CD1c-positive myeloid dendritic cell (primary cell): ENCODE results near the gene COL12A1.
"Not testable (repeated sequence)": the region's sequence is repeated elsewhere in the genome, so short reads cannot be mapped to it uniquely, and the experiment has no call there.

ENCODE experiments used
- DNase-seq: peaks from one replicate; pipeline ENCODE4 v3.0.0-alpha.2; 2016; ENCODE audit errors: extremely low spot score

The COL12A1 gene

DNA sequence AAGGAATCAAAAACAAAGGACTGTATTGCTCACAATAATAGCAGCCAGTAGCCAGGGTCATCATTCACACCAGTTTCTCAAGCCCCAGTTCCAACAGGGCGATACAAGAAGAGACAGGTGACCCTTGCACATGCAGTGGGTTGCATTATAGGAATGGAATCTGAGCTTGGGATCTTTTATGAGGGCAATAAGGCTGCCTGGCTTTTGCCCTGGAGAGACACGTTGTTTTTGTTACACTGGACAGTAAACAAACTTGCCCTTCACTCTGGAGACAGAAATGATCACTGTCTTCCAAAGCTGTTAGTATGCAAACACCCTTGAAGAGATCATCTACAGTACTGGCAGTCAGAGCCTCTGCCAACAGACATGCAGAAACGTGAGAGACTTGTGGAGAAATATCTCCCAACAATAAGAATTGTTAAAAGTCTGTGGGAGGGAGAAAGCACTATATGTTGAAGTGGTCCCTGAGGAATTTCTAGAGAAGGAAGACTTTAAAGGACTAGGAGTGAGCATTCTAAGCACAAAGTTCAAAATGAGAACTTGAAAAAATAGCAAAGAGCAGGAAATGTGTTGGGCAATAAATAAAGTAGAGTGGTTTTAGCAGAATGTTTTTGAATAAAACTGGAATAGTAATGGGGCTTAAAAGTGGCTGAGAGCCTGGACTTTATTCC, 6.2 kb upstream of the COL12A1 start:
- DNase-seq: no peak

DNA sequence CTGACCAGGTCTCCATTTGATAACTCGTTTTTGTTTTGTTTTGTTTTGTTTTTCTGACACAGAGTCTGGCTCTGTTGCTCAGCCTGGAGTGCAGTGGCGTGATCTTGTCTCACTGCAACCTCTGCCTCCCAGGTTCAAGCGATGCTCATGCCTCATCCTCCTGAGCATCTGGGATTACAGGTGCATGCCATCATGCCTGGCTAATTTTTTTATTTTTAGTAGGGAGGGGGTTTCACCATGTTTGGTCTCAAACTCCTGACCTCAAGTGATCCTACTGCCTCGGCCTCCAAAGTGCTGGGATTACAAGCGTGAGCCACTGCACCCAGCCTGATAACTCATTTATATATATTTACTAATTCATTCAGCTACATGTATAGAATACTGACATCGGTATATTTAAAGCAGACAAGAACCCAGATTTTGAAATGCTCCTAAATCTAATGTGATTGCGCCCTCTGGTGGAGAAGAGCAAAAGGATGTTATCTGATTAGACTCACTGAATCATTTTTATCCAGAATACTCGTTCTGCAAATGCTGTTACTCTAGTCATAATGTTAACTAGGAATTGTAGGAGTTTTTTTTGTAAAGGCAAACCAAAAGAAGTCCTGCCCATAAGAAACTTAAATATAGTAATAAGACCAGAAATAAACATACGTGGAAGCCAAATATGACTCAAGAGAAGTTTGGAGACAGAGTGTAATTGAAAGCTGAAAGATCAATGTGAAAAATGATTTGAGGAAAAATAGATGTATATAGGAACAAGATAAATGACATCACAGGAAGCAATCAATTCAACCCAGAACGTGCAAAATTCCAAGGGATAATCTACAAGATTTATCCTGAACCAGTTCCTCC, 5.3 kb upstream of the COL12A1 start:
- DNase-seq: peak; percentile 78

DNA sequence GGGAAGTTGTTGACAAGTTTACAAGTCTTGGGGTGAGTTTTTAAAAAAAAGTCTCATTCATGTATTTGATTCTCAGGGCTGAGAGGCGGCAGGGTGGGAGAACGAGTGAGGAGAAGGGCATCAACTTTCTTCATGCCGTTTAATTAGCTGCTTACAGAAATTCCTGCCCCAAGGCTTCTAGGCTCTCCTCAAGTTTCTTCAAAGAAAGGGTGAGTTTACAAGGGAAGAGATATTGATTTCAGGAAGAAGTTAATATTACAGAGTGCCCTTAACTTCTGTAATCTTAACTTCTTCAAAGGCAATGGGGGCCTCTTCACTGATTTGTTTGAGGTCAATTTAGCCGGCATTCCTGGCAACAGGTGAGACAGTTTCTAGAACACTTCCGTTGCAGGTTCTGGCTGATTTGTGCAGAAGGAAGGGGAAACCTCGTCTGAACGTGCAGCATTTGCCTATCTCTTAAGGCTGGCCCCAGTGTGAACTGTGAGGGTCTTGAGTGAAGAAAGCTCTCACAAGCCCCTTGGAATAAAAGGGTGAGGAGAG, 3.4 kb upstream of the COL12A1 start:
- DNase-seq: no peak

DNA sequence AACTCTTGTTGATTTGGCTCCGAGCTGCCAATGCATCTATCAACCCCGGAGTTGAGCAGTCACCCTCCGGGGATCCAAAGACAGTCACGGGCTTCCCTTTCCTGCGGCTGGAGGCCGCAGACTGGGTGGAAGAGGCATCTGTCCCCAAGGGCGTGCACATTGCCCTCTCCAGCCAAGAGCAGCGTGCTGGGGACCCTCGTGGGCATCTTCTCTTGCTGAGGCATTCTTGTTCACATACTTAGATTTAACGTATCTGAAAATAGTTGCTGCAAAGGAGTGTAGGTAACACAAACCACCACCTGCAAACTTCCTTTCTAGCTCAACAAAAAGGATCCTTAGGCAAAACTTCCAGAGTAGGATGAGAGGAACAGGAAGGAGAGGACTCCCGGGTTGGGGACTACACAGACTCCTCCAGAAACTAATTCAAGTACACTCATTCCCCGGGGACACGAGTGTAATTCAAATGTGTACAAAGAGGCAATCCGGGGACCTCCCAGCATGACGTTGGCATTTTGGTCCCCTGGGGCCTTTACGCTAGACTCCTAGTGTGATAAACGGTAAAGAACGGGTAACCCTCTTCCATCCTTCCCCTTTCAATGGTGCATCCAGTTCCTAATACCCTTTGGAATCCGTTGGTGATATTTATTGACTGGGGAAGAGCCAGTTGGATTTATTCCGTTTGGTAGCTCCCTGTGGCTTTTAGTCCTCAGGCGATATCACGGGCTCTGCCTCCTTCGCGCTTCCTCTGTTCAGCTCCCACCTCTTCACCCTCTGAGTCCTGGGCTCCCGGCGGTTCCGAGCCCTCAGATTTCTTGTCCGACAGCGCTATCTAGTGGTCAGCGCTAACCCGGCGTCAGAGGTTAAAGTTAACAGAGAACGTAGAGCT, 2.7 kb upstream of the COL12A1 start:
- DNase-seq: peak; percentile 91

DNA sequence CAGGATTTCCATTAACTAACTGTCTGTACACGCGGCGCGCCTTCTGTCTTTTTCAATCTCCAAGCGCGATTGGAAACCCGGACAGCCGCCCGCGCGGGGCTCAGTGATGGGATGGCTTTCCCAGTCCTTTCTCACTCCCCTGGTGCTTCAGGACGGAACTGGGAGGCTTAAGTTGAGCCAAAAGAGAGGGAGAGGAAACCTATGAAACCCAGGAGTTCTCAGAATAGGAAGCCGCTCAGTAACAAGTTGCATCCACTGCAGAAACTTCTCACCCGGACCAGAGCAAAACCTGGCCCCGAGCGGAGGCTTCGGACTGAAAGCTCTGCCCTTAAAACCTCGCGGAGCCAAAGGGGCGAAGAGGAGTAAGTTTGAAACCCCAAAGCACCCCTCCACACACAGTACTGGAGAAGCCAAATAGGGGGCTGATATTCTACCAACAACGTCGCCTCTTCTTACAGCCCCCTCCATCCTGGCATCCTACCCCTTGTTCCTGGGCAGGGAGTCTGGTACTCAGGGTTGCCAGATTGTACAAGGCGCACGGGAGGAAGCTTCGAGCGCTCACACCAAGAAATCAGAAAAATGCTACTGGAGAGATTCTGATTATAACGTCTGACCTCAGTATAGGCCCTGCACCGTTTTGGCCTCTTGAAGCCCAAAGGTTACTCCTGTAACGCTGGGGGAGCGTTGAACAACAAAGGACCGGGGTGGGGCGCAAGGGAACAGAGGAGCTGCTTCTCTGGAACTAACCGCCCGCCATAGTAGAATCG, 906 bp upstream of the COL12A1 start:
- peak; percentile 3 for DNase-seq

DNA sequence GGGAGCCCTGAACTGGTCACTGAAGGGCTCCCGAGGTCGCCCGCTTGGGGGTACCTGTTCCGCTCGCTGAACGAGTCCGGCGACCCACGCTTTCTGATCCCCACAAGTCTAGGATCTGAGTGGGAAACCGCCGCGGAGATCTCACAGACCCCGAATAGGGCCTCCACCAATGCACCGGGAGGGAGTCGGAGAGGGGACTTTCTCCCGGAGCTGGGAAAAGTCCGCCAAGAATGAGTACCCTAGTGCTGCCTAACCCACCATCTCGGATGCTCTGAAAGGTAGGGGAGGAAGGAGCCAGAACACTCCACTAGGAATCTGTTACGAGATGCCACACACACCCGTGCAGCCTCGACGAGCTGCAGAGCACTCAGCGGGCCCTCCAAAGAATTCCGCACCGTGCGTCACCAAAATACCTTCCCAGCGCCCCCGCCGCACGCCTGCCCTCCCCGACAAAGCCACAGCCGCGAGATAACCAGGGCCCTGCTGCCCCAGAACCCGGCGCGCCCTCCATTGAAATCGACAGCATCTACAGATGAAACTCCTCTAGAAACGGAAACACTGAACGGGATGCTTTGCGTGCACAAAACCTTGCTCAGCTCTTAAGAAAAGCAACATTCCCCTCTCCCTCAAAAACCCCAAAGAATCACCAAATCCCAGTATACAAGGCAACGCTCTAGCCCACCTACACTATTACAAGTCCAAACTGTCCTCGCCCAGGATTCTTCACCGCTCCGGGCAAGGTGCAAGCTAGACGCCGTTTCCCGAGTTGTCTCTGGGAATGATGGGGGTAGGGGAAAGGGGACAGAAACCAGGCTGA, 686 bp downstream of the COL12A1 start:
- no peak for DNase-seq

DNA sequence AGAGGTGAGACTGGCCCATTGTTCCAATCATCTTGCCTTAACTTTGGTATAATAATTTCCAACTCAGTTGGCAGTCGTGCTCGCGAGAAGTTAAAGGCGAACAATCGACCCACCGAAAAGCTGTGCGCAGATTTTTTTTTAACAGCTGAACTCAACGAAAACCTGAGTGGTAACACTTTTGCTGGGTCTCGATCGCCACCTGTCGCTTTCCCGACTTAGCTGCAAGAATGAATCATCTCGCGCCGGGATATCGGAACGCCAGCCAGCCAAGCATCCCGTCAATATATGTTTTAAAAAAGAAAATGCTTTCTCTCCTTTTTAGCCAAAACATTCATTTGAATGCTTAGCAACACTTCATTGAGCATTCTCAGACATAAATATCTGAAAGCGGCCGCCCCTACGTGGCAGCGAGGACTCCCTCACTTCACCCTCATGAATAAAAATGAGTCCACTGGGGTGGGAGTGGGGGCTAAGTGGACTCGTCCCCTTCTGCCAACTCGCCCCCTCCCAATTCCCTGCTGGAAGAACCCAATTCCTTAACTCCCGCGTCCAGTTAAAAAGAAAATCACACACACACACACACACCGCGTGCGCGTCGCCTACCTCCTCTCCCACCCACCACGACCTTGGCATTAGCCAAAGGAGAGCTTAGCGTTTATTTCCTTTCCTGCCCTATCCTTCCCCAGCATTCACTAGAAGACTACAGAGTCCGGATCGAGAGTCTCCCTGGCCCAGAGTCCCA, 1.5 kb downstream of the COL12A1 start:
- peak; percentile 16 for DNase-seq

DNA sequence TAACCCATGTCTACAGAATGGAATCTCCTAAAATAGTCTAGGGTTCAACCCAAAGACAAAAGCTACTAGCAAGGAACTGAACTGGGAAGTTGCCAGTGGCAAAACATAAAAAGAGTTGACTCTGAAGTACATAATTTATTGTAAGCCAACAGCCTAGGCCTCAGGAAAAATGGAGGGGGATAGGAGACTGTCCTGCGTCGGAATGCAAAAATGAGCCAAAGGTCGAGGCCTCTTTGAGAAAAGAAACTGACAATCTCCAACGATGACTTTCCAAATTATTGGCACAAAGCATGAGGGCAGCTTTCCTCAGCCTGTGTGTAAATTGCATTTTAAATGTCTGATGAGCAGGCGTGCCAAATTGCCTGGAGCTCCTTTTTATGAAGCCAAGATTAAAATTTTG, 2.1 kb downstream of the COL12A1 start:
- no peak for DNase-seq

DNA sequence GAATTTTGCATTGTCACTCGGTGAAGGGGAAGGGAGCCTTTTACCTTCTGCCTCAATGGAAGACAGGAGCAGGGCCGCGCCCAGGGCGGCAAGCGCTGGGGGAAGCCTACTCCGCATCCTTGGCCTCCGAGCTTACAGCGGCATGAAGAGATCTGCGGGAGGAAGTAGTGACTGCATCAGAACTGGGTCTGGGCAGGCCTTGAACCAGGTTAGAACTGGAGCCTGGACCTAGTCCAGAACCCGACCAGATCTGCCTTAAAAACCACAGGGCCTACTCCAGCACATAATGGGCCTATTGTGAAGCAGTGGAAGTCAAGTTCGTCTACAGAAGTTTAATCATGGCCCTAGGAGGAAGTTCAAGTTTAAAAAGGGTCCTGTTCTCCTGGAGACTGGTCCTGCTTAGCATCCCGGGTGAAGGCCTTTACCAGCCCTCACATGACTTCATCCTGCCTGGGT, 3.1 kb downstream of the COL12A1 start:
- no peak for DNase-seq

DNA sequence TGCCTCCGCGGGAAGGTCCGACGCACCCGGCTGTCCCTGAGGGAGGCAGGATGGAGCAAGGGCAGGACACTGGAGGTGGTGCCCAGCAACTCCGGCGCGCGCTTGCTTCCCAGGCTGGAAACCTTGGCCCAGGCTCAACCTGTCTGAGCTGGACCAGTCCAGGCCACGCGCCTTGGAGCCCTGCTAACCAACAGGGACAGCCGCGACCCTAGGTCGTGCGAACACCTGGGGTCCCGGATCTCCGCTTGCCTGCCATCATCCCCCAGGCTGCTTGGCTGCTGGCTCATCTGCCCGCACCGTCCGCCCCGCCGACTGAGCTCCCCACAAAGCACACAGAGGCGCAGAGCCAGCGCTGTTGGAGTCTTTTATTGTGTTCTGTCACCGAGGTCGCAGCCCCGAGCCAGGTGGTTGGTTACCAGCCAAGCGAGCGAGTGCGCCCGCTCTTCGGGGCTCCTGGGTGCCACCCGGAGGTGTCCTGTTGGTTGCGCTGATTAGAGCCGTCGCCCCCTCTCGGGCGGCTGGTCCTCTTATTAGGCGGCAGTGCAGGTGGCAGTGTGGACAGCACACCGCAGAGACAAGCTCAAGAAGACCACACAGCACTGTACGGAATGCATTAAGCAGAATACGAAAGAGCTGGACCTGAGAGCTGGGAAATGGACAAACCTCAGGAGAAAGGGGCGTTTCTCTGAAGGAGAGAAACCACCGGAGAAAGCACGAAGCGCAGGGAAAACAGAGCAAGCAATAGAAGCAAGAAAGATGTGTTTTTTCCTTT, 3.8 kb downstream of the COL12A1 start:
- no peak for DNase-seq

DNA sequence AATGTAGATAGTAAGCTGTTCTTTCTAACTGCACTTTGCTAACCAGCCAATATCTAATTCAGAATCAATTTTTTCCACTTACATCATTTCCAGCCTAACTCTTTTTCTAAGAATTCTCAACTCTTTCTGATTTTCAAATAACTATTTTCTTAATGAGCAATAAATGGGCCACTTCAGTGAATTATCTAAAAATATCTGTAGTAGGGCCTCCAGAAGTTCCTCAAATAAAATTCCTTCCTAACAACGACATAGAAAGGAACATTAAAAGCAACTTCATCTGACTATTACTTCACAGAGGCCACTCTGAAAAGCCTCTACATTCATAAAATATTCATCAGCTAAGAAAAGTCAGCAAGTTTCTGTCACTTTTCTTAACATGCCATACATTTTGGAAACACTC, 4.8 kb downstream of the COL12A1 start:
- no peak for DNase-seq

DNA sequence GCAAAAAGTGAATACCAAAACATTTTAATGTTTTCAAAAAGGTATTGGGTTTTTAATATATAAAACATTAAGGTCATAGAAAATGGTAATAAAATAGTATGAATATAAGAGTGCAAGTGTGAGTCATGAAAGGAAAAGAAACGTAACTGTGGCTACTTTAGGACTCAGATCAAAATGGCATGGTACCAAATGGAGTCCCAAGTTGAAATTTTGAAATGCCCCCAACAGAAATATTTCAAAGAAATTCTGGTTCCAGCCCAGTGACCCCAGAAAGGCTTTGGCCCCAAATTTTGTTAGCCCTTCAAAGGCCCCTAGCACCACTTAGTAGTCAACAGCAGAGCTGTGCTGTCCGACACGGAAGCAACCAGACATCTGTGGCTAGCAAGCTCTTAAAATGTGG, 6.0 kb downstream of the COL12A1 start:
- DNase-seq: no peak

DNA sequence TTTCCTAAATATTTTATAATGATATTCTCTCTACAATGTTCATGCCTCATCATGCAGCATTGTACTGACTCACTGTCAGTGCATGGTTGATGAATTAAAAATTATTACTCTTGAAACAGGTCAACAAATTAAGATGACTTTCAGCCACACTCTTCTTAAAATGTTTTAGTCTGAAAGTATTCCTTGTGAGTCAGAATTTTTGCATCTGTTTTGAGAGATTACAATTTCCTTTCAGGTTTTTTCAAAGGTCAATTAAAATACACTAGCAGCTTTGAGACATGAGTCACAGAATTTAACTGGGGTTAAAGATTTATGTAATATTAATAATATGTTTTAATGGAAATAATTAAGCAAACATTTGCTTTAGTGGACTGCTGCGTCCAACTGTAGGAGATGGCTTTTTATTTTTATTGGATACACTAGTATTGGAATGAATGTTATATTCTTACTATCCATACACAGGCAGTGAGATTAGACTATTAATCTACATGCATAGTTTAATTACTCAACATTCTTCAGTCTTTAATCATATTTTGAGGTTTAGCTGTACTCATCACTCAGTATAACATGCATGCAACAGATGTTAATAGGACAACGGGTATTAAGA, 9.7 kb downstream of the COL12A1 start:
- no peak for DNase-seq

DNA sequence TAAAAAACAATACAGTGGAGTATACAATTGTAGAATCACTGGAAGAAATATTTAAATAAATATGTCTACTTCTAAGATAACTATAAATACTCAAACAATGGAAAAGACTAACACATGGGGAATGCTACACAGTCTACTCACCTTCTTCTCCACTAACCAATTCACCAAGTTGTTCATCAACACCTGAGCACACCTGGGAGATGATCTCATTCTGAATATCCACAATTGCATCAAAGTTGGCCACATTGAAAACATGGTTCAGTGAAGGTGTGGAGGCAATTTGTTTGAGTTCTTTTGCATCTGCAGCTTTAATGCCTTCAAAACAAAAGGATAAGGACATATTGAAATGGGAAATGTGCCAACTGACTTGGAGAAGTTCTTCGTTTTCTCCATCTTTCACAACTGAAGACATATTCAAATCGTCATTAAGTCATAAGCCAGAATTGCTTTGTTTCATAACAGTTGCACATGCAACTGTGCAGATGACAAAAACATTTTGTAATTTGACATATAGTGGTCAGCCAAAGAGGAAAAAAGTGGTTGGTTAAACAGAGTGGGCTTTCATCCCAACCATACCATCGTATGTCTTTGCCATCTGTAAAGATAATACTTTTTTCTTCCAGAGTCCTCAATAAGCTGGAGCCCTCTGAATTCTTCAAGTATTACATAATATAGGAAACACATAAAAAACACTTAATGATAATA, 17.5 kb downstream of the COL12A1 start:
- no peak for DNase-seq

DNA sequence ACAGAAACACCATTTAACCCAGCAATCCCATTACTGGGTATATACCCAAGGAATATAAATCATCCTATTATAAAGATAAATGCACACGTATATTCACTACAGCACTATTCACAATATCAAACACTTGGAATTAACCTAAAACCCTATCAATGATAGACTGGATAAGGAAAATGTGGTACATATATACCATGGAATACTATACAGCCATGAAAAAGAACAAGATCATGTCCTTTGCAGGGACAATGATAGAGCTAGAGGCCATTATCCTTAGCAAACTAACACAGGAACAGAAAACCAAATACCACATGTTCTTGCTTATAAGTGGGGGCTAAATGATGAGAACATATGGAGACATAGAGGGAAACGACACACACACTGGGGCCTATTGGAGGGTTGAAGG, 19.3 kb downstream of the COL12A1 start:
- not testable (repeated sequence) for DNase-seq

DNA sequence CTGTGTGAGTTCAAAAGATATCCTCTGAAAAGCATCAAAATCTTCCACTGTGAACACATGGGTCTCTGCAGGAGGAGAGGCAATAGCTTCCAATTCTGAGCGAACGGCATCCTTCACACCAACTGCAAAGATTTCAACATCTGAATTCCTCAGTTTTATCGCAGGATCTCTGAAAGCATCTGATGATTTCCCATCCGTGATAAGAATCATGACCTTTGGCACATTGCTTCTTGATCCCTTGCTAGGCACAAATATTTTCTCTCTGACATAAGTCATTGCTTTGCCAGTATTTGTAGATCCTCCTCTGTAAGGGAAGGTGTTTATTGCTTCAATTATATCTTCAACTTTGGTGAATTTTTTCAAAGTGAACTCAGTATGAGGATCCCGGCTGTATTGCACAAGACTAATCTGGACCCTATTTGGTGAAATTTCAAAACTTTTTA, 22.7 kb downstream of the COL12A1 start:
- no peak for DNase-seq

DNA sequence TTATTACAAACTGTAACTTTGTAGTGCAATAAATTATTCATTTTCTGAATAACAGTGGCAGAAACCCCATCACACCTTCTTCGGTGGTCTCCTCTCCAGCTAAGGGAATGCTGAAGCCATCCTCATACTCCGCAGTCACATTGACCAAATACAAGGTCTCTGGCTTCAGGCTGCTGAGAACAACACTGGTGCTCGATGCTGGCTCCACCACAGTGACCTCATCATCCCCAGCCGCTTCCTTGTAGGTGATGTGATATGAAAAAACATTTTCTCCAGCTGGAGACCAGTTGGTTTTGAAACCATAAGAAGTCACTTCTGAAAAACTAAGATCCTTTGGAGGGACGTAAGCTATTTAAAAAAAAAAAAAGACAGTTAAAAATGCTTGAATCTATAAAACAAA, 25.0 kb downstream of the COL12A1 start:
- DNase-seq: no peak

DNA sequence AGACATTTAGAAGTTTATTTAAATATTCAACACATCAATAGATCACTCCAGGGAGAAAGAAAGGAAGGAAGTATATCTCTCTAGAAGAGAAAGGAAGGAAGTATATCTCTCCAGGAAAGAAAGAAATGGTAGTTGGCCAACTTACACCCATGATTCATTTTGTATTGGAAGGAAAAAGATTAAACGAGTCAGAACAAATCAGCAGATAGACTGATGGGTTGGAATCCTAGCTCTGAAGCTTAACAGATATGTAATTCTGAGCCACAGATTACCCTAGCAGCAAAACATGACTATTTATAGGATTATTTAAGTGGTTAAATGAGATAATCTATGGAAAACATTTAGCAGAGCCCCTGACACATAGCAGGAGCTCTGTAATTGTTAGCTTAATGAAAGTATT, 27.1 kb downstream of the COL12A1 start:
- DNase-seq: no peak
